Gastroesophageal sphincter (tissue), 3 donors: Measurements from ENCODE around the gene MICU2.

Experiments
- POLR2A ChIP-seq, 2 donors: fragments of 450-650 bp; IDR thresholded peaks; one replicate each; pipeline ENCODE4 v1.6.1; 2017; ENCODE audit warnings: antibody characterized with exemption in 2 of 2, mild to moderate bottlenecking in 2 of 2, moderate library complexity in 1 of 2
- TF ChIP-seq, protein P1 (sequence below), 4 experiments: fragments of 200-600 bp in 2 of 4; fragments of 450-650 bp in 2 of 4; sonication (generic) in 1 of 4; IDR thresholded peaks; one replicate each; pipeline ENCODE4 v1.5.1; 2017 to 2019; ENCODE audit warnings: antibody characterized with exemption in 4 of 4, mild to moderate bottlenecking in 2 of 4, moderate library complexity in 2 of 4

DNA sequence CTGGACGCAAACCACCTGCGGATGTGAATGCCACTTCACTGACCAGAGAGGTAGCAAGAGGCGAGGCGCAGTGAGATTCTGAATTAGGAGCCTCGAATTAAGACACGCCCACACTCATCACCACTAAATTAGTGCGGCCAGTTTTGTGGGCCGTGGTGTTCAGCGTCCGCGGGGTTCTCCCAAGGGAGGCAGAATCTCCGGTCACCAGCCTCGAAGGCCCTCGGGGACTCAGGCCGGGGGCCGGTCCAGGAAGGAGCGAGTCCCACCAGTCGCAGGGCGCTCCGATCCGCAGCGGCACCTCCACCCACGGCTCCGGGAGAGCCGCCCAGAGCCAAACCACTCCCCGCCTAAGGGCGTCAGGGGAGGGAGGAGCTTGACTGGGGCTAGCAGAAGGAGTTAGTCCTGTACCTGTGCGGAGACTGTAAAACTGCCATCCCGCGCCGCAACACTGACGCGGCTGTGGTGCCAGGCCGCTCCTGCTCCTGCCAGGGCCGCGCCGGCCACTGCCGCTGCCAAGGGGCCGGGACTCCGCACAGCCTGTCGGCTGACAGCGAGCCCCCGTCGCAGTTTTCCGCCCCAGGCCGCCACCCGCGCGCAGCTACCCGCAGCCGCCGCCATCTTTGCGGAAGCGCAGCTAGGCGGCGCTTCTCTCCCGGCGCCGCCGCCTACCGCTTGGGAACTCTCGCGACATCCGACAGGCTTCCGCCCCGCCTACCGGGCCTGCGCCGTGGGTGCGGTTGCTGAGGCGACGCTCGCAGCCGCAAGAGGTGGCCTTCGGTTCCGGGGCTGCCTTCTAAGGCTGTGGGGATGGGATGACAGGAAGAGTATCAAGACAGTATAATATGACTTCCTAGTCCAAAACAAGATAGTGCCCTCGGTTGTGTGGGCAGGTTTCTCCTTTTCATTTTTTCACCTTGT lies at the start of gene MICU2:
- TF ChIP-seq, protein P1, sequence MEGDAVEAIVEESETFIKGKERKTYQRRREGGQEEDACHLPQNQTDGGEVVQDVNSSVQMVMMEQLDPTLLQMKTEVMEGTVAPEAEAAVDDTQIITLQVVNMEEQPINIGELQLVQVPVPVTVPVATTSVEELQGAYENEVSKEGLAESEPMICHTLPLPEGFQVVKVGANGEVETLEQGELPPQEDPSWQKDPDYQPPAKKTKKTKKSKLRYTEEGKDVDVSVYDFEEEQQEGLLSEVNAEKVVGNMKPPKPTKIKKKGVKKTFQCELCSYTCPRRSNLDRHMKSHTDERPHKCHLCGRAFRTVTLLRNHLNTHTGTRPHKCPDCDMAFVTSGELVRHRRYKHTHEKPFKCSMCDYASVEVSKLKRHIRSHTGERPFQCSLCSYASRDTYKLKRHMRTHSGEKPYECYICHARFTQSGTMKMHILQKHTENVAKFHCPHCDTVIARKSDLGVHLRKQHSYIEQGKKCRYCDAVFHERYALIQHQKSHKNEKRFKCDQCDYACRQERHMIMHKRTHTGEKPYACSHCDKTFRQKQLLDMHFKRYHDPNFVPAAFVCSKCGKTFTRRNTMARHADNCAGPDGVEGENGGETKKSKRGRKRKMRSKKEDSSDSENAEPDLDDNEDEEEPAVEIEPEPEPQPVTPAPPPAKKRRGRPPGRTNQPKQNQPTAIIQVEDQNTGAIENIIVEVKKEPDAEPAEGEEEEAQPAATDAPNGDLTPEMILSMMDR (IDR thresholded peaks at IDR 0.05): peak in 3 of 4 experiments; percentile 46 to 68 (median 58)
- TF ChIP-seq POLR2A (IDR thresholded peaks at IDR 0.05): peak; percentile 90 to 93
